Measurements from ENCODE around the gene SRGAP3.

Gene SRGAP3

GRCh38 chr3:9137676-9138075 lies 111.8 kb downstream of the SRGAP3 start:
- no peak for DNase-seq

GRCh38 chr3:9136746-9137465 lies 112.5 kb downstream of the SRGAP3 start:
- no peak for DNase-seq

- DNase-seq: no peak
Measured at GRCh38 chr3:9135930-9136525, 113.4 kb downstream of the SRGAP3 start.

- DNase-seq: no peak
Measured at GRCh38 chr3:9135526-9135925, 113.9 kb downstream of the SRGAP3 start.

GRCh38 chr3:9133656-9134055 lies 115.8 kb downstream of the SRGAP3 start:
- DNase-seq: no peak

- DNase-seq: no peak
Measured at GRCh38 chr3:9130345-9131305, 118.8 kb downstream of the SRGAP3 start.

- DNase-seq: no peak
Measured at GRCh38 chr3:9129365-9129764, 120.1 kb downstream of the SRGAP3 start.

GRCh38 chr3:9125278-9125951 lies 124.0 kb downstream of the SRGAP3 start:
- no peak for DNase-seq

- no peak for DNase-seq
Measured at GRCh38 chr3:9124730-9125129, 124.7 kb downstream of the SRGAP3 start.

- no peak for DNase-seq
Measured at GRCh38 chr3:9123840-9124239, 125.6 kb downstream of the SRGAP3 start.

GRCh38 chr3:9122732-9123364 lies 126.6 kb downstream of the SRGAP3 start:
- no peak for DNase-seq

- DNase-seq: no peak
Measured at GRCh38 chr3:9121366-9122001, 128.0 kb downstream of the SRGAP3 start.

- no peak for DNase-seq
Measured at GRCh38 chr3:9119331-9119730, 130.1 kb downstream of the SRGAP3 start.

GRCh38 chr3:9118222-9118621 lies 131.2 kb downstream of the SRGAP3 start:
- DNase-seq: no peak

GRCh38 chr3:9117220-9117619 lies 132.2 kb downstream of the SRGAP3 start:
- no peak for DNase-seq

GRCh38 chr3:9116336-9116735 lies 133.1 kb downstream of the SRGAP3 start:
- DNase-seq: no peak

- no peak for DNase-seq
Measured at GRCh38 chr3:9115336-9115735, 134.1 kb downstream of the SRGAP3 start.

- DNase-seq: no peak
Measured at GRCh38 chr3:9113040-9113439, 136.4 kb downstream of the SRGAP3 start.

- DNase-seq: no peak
Measured at GRCh38 chr3:9111866-9112265, 137.6 kb downstream of the SRGAP3 start.

- no peak for DNase-seq
Measured at GRCh38 chr3:9111417-9111816, 138.0 kb downstream of the SRGAP3 start.

- DNase-seq: no peak
Measured at GRCh38 chr3:9110802-9111201, 138.6 kb downstream of the SRGAP3 start.

GRCh38 chr3:9110316-9110715 lies 139.1 kb downstream of the SRGAP3 start:
- no peak for DNase-seq
